ENCODE measurements around the gene PRKCZ.

Gene PRKCZ

GRCh38 chr1:2194898-2195673 lies 144.9 kb downstream of the PRKCZ start:
- DNase-seq (ENCODE audit: low read depth), result peak; percentile 77

DNA sequence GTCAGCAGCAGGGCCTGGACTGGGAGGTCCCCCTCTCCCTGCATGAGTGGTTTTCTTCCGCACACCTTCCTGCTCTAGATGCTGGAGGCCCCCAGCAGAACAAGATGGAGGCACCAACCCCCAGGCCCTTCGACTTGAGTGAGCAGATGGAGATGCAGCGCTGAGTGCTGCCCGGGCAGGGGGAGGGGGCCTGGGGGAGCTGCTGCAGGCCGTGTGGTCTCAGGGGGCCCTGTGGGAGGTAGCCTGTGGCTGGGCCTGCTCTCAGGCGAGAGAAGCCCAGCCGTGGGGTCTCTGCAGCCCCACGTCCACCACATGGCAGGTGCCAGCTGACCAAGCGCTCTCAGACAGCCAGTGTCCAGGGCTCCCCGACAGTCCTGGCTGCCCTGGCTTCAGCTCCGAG lies 145.6 kb downstream of the PRKCZ start:
- no peak for DNase-seq (ENCODE audit: low read depth)

DNA sequence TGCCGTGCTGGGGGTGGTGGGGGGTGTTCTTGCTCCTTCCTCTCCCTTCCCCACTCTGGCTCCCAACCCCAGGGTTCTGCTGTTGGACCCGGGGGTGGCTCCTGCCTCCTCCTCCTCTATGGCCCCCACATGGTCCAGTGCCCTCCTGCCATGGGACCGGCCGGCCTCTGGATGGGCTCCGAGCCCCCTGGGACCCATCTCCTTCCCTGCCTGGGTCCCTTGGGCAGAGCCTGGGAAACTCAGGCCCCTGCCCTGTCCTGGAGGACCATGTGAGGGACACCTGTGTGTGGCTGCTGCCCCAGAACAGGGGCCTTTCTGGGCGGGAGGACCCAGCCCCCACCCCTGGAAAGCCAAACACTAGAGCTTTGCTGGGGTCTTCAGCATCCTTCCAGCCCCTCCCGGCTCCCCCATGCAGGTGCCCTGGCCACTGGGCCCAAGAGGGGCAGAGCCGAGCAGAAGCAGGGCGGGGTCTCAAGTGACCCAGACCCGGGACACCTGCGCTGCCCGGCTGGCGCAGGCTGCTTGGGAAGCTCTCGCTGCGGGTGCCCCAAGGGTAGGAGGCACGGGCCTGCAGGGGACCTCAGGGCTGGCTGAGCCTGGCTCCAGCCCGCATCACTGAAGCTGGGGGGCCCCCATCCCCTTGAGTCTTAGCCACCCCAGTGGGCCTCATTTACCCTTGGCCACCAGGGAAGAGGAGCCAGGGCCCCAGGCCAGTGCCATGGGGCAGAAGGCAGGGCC lies 146.9 kb downstream of the PRKCZ start:
- no peak for DNase-seq (ENCODE audit: low read depth)

DNA sequence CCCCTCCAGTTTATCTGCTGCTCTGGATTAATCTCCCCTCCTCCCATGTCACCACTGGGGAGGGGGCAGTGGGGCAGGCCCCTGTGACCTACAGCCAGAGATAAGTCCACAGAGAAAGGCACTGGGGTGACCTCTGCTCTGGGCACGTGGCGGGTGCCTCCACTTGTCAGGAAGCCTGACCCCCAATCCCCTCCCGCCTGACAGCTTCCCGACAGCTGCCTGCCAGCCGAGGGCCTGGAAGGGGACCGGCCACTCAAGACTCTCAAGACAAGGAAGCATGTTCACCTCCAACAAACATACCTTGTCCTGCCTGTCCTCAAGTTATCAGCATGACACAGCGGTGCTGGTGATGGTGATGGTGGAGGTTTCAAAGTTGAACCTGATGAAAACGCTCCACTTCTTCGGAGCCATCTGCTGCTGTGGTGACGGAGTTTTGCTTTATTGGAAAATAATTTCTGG lies 147.5 kb downstream of the PRKCZ start:
- no peak for DNase-seq (ENCODE audit: low read depth)

DNA sequence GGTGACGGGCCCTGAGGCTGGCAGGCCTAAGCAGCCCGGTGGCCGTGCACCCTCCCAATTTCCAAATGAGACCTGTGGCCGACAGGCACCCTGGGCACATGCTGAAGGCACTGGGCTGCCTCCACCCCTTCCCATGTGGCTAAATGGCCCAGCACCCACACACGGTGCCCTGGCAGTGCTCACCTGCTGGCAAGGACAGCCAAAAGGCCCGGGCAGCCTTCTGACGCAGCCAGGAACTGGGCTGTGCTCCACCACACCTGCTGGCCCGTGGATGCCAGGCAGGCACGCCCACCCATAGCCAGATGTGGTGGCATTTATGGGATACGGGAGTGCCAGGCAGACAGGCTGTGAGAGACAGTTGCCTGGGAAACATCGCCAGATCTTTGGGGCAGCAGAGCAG lies 148.4 kb downstream of the PRKCZ start:
- DNase-seq (ENCODE audit: low read depth), result no peak

GRCh38 chr1:2199042-2199810 lies 149.0 kb downstream of the PRKCZ start:
- peak; percentile 66 for DNase-seq (ENCODE audit: low read depth)

- no peak for DNase-seq (ENCODE audit: low read depth)
Observed at GRCh38 chr1:2200308-2200943, 150.2 kb downstream of the PRKCZ start.

DNA sequence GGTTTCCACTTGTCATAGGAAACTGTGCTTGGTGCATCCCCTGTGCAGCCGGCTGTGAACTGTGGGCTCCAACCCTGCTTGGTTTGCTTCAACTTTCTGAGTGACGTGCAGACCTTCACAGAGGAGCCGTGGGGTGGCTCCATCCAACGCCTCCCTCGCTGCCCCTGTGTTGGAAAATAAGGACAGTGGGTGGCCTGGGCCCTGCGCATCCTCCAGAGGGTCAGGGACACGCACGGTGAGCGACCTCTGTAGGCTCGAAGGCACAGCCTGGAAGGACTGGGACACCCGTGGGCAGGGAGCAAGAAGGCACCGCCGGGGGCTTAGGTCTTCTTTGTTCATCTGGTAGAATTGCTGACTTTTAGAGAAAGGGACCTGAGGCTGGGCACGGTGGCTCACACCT lies 150.9 kb downstream of the PRKCZ start:
- no peak for DNase-seq (ENCODE audit: low read depth)

DNA sequence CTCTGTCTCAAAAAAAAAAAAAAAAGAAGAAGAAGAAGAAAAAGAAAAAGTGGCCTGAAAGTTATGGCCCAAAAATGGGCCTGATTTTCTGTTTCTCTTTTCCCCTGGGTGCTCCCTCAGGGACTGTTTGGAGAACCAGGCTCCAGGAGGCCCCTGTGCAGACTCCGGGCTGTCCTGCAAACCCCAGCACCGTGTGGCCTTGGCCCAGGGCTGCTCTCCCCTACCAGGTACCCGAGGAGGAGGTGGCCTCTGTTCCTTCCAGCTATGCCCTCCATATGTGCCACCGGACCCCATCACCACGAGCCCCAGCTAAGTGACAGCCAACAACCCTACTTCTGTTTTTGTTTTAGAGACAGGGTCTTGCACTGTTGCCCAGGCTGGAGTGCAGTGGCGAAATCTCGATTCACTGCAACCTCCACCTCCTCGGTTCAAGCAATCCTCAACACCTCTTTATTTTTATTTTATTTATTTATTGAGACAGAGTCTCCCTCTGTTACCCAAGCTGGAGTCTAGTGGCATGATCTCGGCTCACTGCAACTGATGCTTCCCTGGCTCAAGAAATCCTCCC lies 151.9 kb downstream of the PRKCZ start:
- DNase-seq (ENCODE audit: low read depth), result no peak

DNA sequence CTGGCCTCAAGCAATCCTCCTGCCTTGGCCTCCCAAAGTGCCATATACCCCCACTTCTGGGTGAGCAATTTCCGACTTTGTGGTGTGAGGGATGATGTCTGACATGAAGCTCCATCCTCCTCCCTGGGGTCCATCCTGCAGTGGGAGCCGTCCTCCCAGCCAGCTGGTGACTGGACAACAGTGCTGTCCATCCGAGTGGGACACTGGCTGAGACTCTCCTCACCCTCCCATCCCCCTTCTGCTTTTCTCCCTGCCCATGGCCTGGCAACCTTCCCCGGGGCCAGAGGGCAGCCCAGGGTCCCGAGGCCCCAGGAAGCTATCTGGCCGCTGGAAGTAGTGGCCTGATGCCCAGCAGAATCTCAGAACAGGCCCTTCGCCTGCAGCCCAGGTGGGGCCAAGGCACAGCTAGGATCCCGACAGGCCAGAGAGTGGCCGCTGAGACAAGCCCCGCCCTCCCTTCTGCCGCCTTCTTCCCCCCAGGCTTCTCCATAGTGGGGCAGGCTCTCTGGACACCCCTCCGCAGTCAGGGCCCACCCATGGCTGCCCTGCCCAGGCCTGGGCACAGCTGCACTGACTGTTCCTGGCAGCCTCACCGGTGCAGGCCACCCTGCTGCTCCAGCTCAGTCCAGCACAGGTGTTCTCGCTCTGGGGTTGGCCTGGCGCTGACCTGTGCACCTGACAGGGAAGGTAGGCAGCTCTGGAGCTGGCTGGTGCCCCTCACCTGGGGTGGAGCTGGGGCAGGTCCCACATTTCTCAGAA lies 152.8 kb downstream of the PRKCZ start:
- DNase-seq (ENCODE audit: low read depth), result no peak

GRCh38 chr1:2203671-2204414 lies 153.6 kb downstream of the PRKCZ start:
- no peak for DNase-seq (ENCODE audit: low read depth)

- no peak for DNase-seq (ENCODE audit: low read depth)
Observed at GRCh38 chr1:2204415-2205190, 154.4 kb downstream of the PRKCZ start.

GRCh38 chr1:2205191-2205952 lies 155.2 kb downstream of the PRKCZ start:
- peak; percentile 98 for DNase-seq (ENCODE audit: low read depth)

GRCh38 chr1:2206813-2207487 lies 156.7 kb downstream of the PRKCZ start:
- DNase-seq (ENCODE audit: low read depth), result no peak

DNA sequence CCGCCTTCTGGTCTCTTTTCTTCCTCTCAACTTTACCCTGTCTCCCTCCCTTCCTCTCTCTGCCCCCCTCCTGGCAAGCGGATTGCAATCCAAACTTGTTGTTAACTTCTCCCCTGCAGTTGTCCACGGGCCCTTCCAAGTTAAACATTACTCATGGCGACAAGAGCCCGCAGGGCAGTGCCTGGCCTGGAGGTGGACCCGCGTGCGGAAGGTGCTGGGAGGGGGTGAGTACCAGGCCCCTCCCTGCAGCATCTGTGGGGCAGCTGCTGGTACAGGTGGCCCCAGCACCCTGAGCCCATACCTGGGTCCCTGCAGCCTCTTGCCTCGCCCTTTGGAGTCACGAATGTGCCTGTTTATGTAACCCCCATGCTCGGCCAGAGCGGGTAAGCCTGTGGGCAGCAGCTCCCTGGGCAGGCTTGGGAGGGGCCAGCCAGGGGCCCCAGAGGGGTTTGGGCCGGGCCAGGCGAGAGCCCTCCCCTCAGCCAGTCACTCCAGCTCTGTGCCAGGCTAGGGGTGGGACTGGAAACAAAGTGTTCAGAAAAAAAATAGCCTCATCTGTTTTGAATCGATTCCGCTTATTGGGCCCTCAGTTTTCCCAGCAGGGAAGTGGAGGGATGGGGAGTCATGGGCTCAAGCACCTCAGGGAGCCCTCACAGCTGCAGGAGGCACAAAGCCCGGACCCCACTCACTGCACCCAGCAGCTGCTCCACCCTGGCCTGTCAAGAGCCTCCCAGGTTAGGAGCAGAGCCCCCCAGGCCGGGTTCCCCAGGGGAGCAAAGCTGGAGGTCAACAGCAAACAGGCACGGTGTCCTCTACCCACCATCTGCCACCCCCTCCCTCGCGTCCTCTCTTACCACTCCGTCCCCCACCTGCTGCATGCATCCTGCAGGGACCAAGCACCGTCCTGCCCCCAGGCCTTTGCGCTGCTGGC lies 158.4 kb downstream of the PRKCZ start:
- DNase-seq (ENCODE audit: low read depth), result no peak

- no peak for DNase-seq (ENCODE audit: low read depth)
Observed at GRCh38 chr1:2209400-2210083, 159.3 kb downstream of the PRKCZ start.
